Stomach (tissue), 9 donors: Measurements from ENCODE around the gene USP4. TPM values are rescaled to one million over a fixed set of nuclear protein-coding genes. Genes with fewer than 3 reads are reported as not detected.

ENCODE experiments used
- DNase-seq, 2 donors: peaks; one replicate each; pipeline versions ENCODE4 v3.0.0 to v3.0.0-alpha.2; 2013 to 2019
- H3K27ac ChIP-seq, 5 donors: fragments of 200-600 bp in 4 of 5; sonication (generic) in 4 of 5; one replicate each; pipeline ENCODE4 v1.5.1; 2013 to 2019; ENCODE audit warnings: mild to moderate bottlenecking in 1 of 5, moderate library complexity in 1 of 5
- H3K27me3 ChIP-seq, 3 donors: fragments of 200-600 bp; sonication (generic); one replicate each; pipeline ENCODE4 v1.5.1; 2017 to 2019; ENCODE audit warnings: mixed run types in 1 of 3
- H3K36me3 ChIP-seq, 4 donors: fragments of 200-600 bp; sonication (generic); 1 replicate in 3 of 4; 2 replicates in 1 of 4; pipeline ENCODE4 v1.5.1; 2016 to 2019
- H3K4me1 ChIP-seq, 4 donors: fragments of 200-600 bp; sonication (generic); one replicate each; pipeline ENCODE4 v1.5.1; 2016 to 2019
- H3K4me3 ChIP-seq, 4 donors: fragments of 200-600 bp; sonication (generic) in 3 of 4; one replicate each; pipeline ENCODE4 v1.5.1; 2016 to 2019; ENCODE audit warnings: mild to moderate bottlenecking in 1 of 4
- H3K9me3 ChIP-seq, 4 donors: fragments of 200-600 bp; sonication (generic); one replicate each; pipeline ENCODE4 v1.5.1; 2016 to 2019
- EP300 ChIP-seq: sonication (generic); formaldehyde crosslinking; IDR thresholded peaks from one replicate; pipeline ENCODE4 v1.6.1; 2017; ENCODE audit warnings: antibody characterized with exemption
- POLR2A ChIP-seq, 4 donors: fragments of 450-650 bp; IDR thresholded peaks; one replicate each; pipeline ENCODE4 v1.6.1; 2016; ENCODE audit warnings: antibody characterized with exemption in 4 of 4, control low read depth in 2 of 4, mild to moderate bottlenecking in 1 of 4, moderate library complexity in 1 of 4
- POLR2AphosphoS5 ChIP-seq, 3 donors: sonication (generic); formaldehyde crosslinking; IDR thresholded peaks; one replicate each; pipeline ENCODE4 v1.6.1; 2016; ENCODE audit warnings: antibody characterized with exemption in 3 of 3
- WGBS, 5 donors: extraction: QIAGEN DNeasy Blood & Tissue Kit in 3 of 5; methylation state at CpG; one replicate each; pipeline versions ENCODE4 v1.1.5 to v1.1.7; 2013 to 2018; 5-methylcytosine and 5-hydroxymethylcytosine counted together
- intact Hi-C: fragments of 100-400 bp; cut with DNase I; formaldehyde crosslinking; loops from one replicate; pipeline ENCODE4 v1.15.1; 2023; ENCODE audit warnings: low total_unique reads
- polyA plus RNA-seq, 3 donors: library from polyadenylated mRNA; stranded (reverse); fragments of 200-250 nt; gene quantifications; one replicate each; pipeline ENCODE4 v1.2.3, GENCODE V29; 2013
- total RNA-seq, 5 donors: library from RNA; depleted of rRNA; stranded (reverse); fragments of >200 nt; gene quantifications; one replicate each; pipeline versions ENCODE4 v1.1.0 to v1.2.3, GENCODE V29; 2014 to 2016
- TF ChIP-seq, protein P1 (sequence below), 7 experiments: fragments of 450-650 bp in 4 of 7; fragments of 200-600 bp in 3 of 7; sonication (generic) in 3 of 7; IDR thresholded peaks; one replicate each; pipeline ENCODE4 v1.5.1; 2016 to 2019; ENCODE audit warnings: antibody characterized with exemption in 7 of 7, control low read depth in 2 of 7, mild to moderate bottlenecking in 1 of 7
- donor health status: healthy with polysubstance abuse.
- donor health status: Bipolar disorder and iron deficiency.
- donor health status: healthy.

USP4 gene
- total and polyA plus RNA-seq, 8 donors = 21.9 to 123 (median 24.5) TPM

DNA sequence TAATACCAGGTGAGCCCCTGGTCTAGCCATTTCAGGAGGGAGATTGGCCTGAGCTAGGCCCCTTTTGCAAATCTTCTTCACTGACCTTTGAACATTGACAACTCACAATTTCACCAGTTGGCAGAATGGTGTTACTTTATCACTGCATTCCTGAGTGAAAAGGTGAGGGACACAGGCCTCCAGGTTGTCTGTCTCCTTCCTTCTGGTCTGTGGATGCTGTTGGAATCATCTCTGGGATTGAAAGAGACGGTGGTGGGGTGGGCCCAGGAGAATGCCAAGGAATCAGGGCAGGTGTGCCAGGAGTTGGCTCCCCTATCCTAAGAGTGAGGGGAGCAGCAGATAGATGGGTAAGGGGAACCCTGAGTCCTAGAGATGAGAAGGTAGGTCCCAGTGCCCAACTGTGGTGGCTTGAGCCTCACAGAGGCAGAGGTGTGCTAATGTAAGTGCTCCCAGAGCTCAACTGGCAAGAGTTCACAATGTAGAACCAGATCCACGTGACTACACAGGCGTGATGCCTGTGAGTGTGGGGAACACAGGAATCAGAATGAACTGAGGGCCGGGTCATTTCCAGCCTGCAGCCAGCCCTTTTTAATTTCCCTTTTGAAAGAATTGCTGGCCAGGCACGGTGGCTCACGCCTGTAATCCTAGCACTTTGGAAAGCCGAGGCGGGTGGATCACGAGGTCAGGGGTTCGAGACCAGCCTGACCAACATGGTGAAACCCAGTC is 74.0 kb downstream of the USP4 start:
- no peak for DNase-seq
- H3K36me3 ChIP-seq = peaks cover 0 to 13% (median 13%) of the 10 kb centered on the region in 4 donors
- H3K27me3 ChIP-seq = no peaks in the 10 kb centered on the region
- H3K4me1 ChIP-seq = peaks cover 0 to 10% (median 0%) of the 10 kb centered on the region in 4 donors
- intact Hi-C loops = no loop called here
- TF ChIP-seq POLR2A (IDR thresholded peaks at IDR 0.05) (no peak), POLR2AphosphoS5 (IDR thresholded peaks at IDR 0.05) (no peak), EP300 (no peak)
- TF ChIP-seq, protein P1, sequence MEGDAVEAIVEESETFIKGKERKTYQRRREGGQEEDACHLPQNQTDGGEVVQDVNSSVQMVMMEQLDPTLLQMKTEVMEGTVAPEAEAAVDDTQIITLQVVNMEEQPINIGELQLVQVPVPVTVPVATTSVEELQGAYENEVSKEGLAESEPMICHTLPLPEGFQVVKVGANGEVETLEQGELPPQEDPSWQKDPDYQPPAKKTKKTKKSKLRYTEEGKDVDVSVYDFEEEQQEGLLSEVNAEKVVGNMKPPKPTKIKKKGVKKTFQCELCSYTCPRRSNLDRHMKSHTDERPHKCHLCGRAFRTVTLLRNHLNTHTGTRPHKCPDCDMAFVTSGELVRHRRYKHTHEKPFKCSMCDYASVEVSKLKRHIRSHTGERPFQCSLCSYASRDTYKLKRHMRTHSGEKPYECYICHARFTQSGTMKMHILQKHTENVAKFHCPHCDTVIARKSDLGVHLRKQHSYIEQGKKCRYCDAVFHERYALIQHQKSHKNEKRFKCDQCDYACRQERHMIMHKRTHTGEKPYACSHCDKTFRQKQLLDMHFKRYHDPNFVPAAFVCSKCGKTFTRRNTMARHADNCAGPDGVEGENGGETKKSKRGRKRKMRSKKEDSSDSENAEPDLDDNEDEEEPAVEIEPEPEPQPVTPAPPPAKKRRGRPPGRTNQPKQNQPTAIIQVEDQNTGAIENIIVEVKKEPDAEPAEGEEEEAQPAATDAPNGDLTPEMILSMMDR (IDR thresholded peaks at IDR 0.05) = no peak
- no peaks in the 10 kb centered on the region for H3K9me3 ChIP-seq
- H3K27ac ChIP-seq = peak overlapping the region in 1 of 5 donors; percentile 56
- H3K4me3 ChIP-seq = no peak overlapping the region
- 80 to 88% (median 86%) methylated on average over 10 of the region's 10 CpGs for WGBS, 5 donors

DNA sequence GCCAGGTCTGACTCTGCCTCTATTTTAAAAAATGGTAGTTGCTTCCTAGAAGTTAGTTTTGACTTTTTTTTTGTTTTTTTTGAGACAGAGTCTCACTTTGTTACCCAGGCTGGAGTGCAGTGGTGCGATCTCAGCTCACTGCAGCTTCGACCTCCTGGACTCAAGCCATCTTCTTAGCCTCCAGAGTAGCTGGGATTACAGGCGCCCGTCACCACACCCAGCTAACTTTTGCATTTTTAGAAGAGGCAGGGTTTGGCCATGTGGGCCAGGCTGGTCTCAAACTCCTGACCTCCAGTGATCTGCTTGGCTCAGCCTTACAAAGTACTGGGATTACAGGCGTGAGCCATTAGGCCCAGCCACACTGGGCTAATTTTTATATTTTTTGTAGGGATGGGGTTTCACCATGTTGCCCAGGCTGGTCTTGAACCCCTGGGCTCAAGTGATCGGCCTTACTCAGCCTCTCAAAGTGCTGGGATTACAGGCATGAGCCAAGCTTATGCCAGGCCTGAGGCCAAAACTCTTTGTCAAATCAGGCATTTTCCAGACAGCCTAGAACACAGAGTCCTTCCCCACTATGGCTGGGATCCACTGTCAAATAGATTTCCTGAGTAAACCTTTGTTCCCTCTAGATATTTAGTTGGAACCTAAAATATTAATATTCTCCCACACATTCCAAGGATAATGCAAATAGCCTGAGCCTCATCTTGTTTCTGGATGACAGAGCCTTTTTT is 76.5 kb downstream of the USP4 start:
- no peak overlapping the region for H3K27ac ChIP-seq
- no peaks in the 10 kb centered on the region for H3K27me3 ChIP-seq
- no peaks in the 10 kb centered on the region for H3K9me3 ChIP-seq
- no peak for DNase-seq
- peaks cover 0 to 10% (median 0%) of the 10 kb centered on the region in 4 donors for H3K4me1 ChIP-seq
- intact Hi-C loops = no loop called here
- no peak overlapping the region for H3K4me3 ChIP-seq
- H3K36me3 ChIP-seq = no peaks in the 10 kb centered on the region
- WGBS, 5 donors = 85 to 94% (median 89%) methylated on average over 6 of the region's 6 CpGs
- no peak for TF ChIP-seq POLR2A (IDR thresholded peaks at IDR 0.05)
- TF ChIP-seq EP300 = no peak
- TF ChIP-seq, protein P1 (IDR thresholded peaks at IDR 0.05) = no peak
- no peak for TF ChIP-seq POLR2AphosphoS5 (IDR thresholded peaks at IDR 0.05)

DNA sequence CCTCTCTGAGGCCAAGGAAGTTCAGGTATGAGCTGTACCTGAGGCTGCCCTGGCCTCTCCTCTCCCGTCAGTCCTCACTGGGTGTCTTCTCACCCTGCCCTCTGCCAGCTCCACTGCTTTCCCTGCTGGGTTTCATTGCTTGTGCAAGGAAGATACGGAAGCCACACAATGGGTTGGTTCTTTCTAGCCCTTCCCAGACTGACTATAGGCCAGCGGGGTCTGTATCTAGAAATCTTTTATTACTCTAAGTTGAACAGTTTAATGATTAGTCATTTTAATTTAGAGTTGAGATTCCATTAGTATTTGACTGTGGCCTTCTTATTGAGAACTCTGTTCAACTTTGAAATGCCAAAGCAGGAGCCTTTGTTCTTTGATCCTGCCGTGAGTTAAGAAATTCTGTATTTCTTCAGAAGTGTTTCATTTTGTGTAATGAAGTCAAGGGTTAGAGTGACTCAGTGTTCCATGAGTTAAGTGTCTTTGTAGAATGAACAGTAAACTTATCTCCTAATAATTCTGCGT is 79.0 kb downstream of the USP4 start:
- no peak for DNase-seq
- 70 to 85% (median 79%) methylated on average over 5 of the region's 5 CpGs for WGBS, 5 donors
- Histone ChIP-seq H3K27ac (no peak overlapping the region), H3K36me3 (no peaks in the 10 kb centered on the region), H3K4me1 (no peaks in the 10 kb centered on the region), H3K4me3 (no peak overlapping the region), H3K27me3 (no peaks in the 10 kb centered on the region), H3K9me3 (no peaks in the 10 kb centered on the region)
- intact Hi-C loops = no loop called here
- TF ChIP-seq POLR2A (IDR thresholded peaks at IDR 0.05) = no peak
- TF ChIP-seq EP300 = no peak
- TF ChIP-seq, protein P1 (IDR thresholded peaks at IDR 0.05) = no peak
- TF ChIP-seq POLR2AphosphoS5 (IDR thresholded peaks at IDR 0.05) = no peak

DNA sequence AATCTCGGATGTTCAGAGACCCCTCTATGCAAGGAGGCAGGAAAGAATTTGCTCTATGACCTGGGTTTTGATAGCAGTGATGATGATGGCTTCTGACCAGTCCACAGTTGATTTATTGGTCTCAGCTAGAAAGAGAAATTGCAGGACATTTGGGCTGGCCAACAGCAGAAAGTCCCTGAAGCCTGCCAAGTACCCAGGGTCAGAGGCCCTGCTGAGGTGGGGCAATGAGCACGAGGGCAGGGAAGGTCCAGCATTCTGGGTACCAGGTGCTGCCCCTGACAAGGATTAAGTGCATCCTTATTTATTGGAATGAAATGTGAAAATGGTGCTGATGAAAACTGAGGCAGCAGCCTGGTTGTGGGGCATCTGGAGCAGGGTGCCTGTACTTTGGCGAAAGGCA is 82.7 kb downstream of the USP4 start:
- Histone ChIP-seq H3K9me3 (no peaks in the 10 kb centered on the region), H3K27me3 (no peaks in the 10 kb centered on the region), H3K4me1 (no peaks in the 10 kb centered on the region), H3K4me3 (no peak overlapping the region), H3K27ac (no peak overlapping the region), H3K36me3 (no peaks in the 10 kb centered on the region)
- intact Hi-C loops = no loop called here
- no peak for TF ChIP-seq POLR2AphosphoS5 (IDR thresholded peaks at IDR 0.05)
- no peak for TF ChIP-seq POLR2A (IDR thresholded peaks at IDR 0.05)
- no peak for TF ChIP-seq EP300
- TF ChIP-seq, protein P1 (IDR thresholded peaks at IDR 0.05) = no peak
- 62 to 75% (median 71%) methylated on average over 3 of the region's 3 CpGs for WGBS, 5 donors
- DNase-seq = no peak
